ENCODE measurements around the gene CCM2.

Gene CCM2

DNA sequence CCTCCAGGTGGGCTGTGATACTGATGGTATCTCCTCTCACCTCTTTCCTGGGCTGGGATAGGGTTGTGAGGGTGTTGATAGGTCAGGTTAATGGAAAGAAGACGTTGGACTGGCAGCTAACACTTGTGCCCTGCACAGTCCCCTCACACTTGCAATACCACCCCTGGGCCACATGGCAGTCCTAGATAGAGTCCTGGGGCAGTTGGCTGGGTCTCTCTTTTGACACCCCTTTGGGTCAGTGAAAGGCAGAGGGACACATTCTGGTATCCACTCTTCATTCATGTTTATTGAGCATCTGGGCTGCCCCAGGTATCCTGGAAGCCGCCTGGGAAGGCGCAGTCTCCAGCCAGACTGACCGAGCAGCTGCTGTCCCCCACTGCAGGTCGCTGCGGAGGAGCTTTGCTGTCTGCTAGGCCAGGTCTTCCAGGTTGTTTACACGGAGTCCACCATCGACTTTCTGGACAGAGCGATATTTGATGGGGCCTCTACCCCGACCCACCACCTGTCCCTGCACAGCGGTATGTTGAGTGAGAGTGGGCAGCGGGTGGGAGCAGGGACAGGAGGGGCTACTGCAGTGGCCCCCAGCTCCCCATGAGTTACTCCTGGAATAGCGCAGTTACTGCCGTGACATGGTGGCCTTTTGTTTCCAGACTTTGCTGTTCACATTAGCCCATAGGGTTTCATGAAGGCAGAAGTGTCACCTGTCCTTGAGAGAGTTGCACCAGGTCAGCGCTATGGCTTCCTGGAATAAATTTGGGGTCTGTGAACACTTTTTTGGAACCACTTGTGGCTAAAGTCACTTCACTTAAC is 69.6 kb downstream of the CCM2 start:
- no peak for DNase-seq

DNA sequence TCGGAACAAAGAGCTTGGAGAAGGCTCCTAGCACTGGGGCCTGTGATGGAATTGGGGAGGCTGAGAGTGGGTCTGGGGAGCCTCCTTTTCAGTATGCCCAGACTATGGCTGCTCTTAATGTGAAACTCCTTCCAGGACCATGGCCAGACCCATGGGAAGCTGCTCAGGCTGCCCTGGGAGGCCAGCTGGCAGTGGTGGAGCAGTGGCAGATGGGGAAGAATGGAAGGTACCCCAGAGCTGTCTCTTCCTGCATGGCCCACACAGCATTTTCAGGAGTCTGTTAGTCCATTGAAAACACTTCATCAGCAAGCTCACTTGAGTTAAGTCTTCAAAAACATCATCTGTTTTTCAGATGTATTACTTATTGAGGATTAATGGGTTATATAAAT is 70.2 kb downstream of the CCM2 start:
- DNase-seq, result no peak

DNA sequence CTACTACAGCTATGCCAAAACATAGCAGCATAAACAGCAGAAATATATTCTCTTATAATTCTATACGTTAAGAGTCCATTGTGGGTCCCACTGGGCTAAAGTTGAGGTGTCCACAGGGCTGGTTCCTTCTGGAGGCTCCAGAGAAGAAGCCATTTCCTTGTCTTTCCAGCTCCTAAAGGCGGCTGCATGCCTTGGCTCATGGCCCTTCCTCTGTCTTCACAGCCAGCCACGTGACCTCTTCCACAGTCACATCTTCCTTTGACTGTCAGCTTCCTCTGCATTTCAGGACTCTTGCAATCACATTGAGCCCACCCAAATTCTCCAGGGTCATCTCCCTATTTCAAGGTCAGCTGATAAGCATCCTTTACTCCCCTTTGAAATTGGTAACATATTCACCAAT is 71.5 kb downstream of the CCM2 start:
- DNase-seq, result no peak

DNA sequence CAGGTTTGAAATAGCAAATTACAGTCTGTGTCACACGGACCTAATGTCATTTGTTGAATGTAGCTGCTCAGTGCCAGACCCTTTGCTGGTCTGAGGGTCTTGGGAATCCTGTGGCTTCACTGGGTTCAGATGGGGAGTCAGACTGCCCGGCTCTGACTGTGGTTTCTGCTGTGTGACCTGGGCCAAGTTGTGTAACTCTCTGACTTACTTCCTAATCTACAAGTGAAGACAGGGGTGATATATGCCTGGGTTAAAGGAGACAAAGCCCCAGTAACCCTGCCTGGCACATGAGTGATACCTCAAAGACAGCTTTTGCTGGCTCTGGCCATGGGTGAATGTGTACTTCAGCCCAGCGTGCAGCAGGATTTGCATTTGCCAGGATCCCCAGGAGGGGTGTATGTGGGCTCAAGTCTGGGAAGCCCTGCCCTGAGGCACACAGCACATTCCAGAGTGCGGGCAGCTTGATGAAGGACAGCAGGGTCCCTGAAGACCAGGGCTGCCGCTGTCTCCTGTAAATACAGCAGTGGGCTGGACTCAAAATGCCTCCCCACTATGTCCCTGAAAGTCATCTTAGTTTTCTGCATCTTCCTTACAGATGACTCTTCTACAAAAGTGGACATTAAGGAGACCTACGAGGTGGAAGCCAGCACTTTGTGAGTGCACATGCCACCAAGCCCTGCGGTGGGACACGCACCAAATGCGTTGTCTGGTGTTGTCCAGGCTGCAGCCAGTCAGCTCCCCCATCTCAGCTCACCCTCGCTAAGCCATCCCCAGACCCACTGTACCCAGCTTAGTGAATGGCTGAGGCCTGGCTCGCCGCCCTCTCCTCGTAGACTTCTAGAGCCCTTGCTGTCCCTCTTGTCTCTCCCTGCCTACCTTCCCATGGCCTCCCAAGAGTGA is 72.4 kb downstream of the CCM2 start:
- no peak for DNase-seq

- DNase-seq, result no peak
Observed at GRCh38 chr7:45073031-45073785, 73.2 kb downstream of the CCM2 start.

DNA sequence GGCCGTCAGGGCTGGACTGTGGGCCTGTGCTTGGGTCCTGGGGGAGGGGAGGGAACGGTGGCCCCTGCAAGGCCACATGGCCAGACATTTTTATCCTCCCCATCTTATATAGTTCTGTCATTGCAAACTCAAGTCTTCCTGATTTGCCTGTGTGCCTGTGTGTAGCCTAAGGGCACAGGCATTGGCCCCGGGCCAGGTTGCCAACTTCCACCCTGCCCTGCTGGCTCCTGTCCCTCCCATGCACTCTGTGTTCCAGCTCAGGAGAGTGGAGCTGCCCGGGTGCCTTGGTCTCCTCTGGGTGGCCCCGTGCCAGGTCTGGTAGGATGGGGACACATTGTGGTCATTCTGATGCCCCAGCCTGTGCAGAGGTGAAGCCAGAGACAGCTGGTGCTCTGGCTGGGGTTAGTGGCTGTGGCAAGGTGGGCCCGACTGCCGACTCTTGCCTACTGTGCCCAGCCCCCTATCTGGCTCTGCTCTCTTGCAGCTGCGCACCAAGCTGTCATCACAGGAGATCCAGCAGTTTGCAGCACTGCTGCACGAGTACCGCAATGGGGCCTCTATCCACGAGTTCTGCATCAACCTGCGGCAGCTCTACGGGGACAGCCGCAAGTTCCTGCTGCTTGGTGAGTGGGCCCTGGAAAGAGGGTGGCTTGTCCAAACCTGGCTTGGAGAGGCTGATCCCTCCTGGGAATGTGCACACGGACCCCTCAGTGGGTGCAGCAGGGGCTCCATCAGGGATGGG is 74.0 kb downstream of the CCM2 start:
- DNase-seq, result no peak

DNA sequence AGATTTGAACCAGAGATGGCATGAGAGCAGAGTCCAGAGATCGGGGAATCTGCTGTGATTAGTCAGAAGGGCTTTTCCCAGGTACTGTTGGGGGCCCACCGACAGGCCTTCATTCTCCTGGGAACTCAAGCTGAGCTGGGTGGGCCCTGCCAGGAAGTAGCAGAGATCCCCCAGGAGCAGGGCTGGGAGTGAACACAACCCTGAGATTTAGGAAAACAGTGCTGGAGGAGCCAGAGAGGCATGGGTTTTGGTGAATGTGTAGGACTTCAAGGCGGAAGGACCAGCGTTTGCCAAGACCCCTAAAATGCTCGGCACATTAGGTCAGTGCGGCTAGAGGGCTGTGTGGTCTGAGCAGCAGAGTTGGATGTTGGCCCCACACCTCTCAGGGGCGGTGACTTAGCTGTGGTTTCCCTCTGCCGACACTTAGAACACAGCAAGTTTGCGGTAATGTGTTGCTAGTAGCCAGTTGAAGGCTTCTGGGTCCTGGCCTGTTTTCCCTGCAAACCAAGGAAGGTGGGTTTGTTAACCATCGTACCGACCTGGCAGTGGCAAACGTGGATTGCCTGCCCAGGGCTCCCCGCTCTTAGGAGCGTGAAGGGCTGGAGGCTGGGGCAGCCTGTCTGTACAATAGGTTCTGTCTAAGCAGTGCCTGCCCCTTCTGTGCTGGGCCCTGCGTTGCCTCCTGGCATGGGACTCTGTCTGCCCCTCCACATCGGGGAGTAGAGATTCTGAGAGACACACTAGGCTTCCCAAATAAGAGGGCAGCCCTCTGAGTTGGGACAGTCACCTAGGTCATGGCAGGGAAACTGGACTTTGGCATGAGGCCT is 74.7 kb downstream of the CCM2 start:
- no peak for DNase-seq

- DNase-seq, result no peak
Observed at GRCh38 chr7:45075355-45075644, 75.3 kb downstream of the CCM2 start.

- DNase-seq, result no peak
Observed at GRCh38 chr7:45075871-45076796, 76.1 kb downstream of the CCM2 start.

DNA sequence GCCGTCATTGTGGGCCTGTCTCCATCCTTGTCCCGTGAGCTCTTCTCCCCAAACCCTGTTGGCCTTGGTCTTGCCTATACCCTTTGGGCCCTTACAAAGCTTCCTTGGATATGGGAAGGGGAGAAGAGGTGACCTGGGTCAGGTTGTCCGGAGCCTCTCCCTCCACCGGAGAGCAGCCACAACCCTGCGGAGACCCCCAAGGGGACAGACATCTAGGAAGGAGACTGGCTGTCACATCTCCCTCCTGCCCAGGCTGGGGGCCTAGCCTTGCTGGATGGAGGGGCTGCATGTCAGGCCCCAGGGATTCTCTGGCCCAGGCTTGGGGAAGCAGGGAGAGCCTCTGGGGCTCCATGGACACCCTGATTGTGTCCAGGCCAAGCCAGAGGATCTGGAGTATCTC is 76.9 kb downstream of the CCM2 start:
- DNase-seq, result no peak

- DNase-seq, result no peak
Observed at GRCh38 chr7:45077579-45077978, 77.6 kb downstream of the CCM2 start.

GRCh38 chr7:45078125-45078681 is 78.2 kb downstream of the CCM2 start:
- no peak for DNase-seq

GRCh38 chr7:45080265-45080957 is 80.4 kb downstream of the CCM2 start:
- no peak for DNase-seq

- no peak for DNase-seq
Observed at GRCh38 chr7:45080958-45081669, 81.1 kb downstream of the CCM2 start.

DNA sequence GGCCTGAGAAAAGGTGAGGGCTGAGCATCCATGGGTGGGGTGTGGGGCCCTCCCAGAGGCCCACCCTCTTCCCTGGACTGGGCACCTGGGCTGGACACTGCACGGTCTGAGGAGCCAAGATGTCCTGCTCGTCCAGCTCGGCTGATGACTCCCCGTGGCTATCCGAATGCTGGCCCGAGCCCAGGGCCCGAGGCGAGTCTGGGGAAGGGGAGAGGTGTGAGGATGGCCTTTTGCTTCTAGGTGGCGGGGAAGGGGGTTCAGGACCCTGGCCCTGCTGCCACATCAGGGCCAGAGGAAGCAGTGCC is 81.6 kb downstream of the CCM2 start:
- no peak for DNase-seq

- DNase-seq, result no peak
Observed at GRCh38 chr7:45082031-45082830, 82.2 kb downstream of the CCM2 start.

DNA sequence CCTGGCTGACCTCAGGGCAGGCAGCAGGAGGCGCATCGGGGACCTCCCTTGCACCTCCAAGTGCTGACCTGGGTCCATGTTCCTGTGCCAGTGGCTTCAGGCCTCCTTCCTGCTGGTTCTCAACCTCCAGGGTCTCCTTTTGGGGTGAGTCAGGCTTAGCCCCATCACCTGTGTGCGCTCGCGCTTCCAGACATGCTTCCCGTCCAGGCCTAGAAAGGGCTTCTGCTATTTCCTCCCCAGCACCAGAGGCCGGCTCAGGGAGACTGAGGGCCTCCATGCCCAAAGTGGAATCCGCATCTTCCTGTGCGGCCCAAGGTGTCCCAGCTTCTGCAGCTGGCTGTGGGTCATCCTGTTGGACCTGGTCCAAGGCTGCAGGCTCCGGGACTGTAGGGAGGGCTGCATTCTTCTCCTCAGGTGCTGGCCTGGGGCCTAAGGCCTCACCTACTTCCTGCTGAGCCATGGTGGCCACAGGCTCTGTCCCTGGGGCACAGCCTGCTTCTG is 82.9 kb downstream of the CCM2 start:
- DNase-seq, result no peak

GRCh38 chr7:45084336-45084735 is 84.3 kb downstream of the CCM2 start:
- DNase-seq, result no peak

Measured in NCI-H187 (cell line).